Stimulated activated memory B cell treated with anti-CD40 and anti-IgM and Interleukin-4, amounts not matched to agents 10 μg/mL and 1 μg/mL and 100 μg/mL, for 72 hours (primary cell): ENCODE measurements around the gene LIN54.
"Not testable (repeated sequence)": the region's sequence is repeated elsewhere in the genome, so short reads cannot be mapped to it uniquely, and the experiment has no call there.

ENCODE experiments used
- ATAC-seq: fragments of 150-1000 bp; cut with Tn5 transposase; 2 replicates; pipeline ENCODE4 v1.10.0; 2021
- H3K27ac Mint-ChIP-seq: one replicate; pipeline ENCODE4 v1.8.0; 2022; ENCODE audit warnings: mild to moderate bottlenecking, mixed read lengths
- H3K27me3 Mint-ChIP-seq: one replicate; pipeline ENCODE4 v1.8.0; 2022; ENCODE audit warnings: mixed read lengths
- H3K36me3 Mint-ChIP-seq: one replicate; pipeline ENCODE4 v1.8.0; 2022; ENCODE audit warnings: mixed read lengths
- H3K4me1 Mint-ChIP-seq: one replicate; pipeline ENCODE4 v1.8.0; 2022; ENCODE audit warnings: mixed read lengths
- H3K4me3 Mint-ChIP-seq: one replicate; pipeline ENCODE4 v1.8.0; 2022; ENCODE audit warnings: mild to moderate bottlenecking, moderate library complexity, mixed read lengths
- H3K9me3 Mint-ChIP-seq: one replicate; pipeline ENCODE4 v1.8.0; 2022; ENCODE audit warnings: mixed read lengths

LIN54 gene

GRCh38 chr4:82988323-82988832 lies 22.2 kb downstream of the LIN54 start:
- Mint-ChIP-seq H3K4me3 (no peak overlapping the region), H3K27ac (no peak overlapping the region), H3K27me3 (no peaks in the 10 kb centered on the region), H3K9me3 (no peaks in the 10 kb centered on the region), H3K4me1 (peaks cover 15% of the 10 kb centered on the region), H3K36me3 (peaks cover 8% of the 10 kb centered on the region)
- ATAC-seq: no peak

DNA sequence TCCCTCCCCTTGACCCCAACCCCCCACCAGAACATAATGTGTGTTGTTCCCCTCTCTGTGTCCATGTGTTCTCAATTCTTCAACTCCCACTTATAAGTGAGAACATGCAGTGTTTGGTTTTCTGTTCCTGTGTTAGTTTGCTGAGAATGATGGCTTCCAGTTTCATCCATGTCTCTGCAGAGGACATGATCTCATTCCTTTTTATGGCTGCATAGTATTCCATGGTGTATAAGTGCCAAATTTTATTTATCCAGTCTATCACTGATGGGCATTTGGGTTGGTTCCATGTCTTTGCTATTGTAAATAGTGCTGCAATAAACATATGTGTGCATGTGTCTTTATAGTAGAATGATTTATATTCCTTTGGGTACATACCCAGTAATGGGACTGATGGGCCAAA lies 23.1 kb downstream of the LIN54 start:
- H3K27ac Mint-ChIP-seq, ATAC-seq, H3K27me3 Mint-ChIP-seq, H3K4me3 Mint-ChIP-seq, H3K36me3 Mint-ChIP-seq, H3K9me3 Mint-ChIP-seq: not testable (repeated sequence)
- peaks cover 15% of the 10 kb centered on the region for H3K4me1 Mint-ChIP-seq

DNA sequence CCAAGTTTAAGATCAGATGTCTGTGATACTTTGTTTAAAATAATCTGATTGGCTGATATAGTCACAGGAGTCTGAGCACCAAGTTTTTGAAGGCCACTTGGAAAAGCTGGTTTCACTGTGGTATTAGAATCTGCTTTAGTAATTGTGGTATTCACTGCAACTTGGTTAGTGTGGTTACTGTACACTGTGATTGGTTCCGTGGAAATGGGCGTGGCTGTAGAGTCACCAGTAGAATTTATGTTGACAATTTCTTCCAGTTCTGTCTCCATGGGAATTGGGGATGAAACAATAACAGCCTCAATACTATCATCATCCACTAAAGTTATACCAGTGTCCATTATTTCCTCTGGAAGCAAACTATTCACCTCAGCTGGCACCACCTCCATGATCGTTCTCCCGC lies 26.2 kb downstream of the LIN54 start:
- peaks cover 5% of the 10 kb centered on the region for H3K4me1 Mint-ChIP-seq
- H3K36me3 Mint-ChIP-seq: peaks cover 18% of the 10 kb centered on the region
- no peak for ATAC-seq
- H3K27me3 Mint-ChIP-seq: no peaks in the 10 kb centered on the region
- no peak overlapping the region for H3K27ac Mint-ChIP-seq
- no peak overlapping the region for H3K4me3 Mint-ChIP-seq
- no peaks in the 10 kb centered on the region for H3K9me3 Mint-ChIP-seq

GRCh38 chr4:82983444-82983843 lies 27.2 kb downstream of the LIN54 start:
- Mint-ChIP-seq H3K36me3 (peaks cover 18% of the 10 kb centered on the region), H3K9me3 (no peaks in the 10 kb centered on the region), H3K27ac (no peak overlapping the region), H3K4me1 (no peaks in the 10 kb centered on the region), H3K4me3 (no peak overlapping the region), H3K27me3 (no peaks in the 10 kb centered on the region)
- ATAC-seq: no peak

DNA sequence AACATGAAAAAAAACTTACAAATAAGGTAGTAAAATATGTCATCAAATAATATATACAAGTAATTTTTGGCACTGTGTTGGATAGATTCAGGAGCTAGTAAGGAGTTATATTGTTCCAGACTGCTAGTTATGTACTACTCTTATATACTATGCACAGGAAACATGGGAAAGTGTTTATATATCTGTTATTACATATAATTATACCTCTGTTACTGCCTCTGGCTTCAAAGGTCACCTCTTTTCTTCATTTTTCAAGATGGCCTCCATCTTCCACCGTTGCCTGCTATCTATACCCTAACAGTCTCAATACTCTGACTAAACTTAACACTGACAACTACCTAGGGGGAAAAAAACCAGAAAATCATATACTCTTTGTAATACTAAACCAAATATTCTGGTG lies 29.5 kb downstream of the LIN54 start:
- Mint-ChIP-seq H3K27me3 (no peaks in the 10 kb centered on the region), H3K27ac (no peak overlapping the region), H3K4me3 (no peak overlapping the region)

GRCh38 chr4:82975792-82976191 lies 34.8 kb downstream of the LIN54 start:
- no peak for ATAC-seq
- Mint-ChIP-seq H3K4me1 (no peaks in the 10 kb centered on the region), H3K27ac (no peak overlapping the region), H3K27me3 (no peaks in the 10 kb centered on the region), H3K4me3 (no peak overlapping the region), H3K36me3 (peaks cover 39% of the 10 kb centered on the region), H3K9me3 (no peaks in the 10 kb centered on the region)

More for the DNA sequence above, 29.5 kb downstream of the LIN54 start:
- peaks cover 33% of the 10 kb centered on the region for H3K36me3 Mint-ChIP-seq
- H3K4me1 Mint-ChIP-seq: no peaks in the 10 kb centered on the region
- ATAC-seq: no peak
- H3K9me3 Mint-ChIP-seq: no peaks in the 10 kb centered on the region

- Mint-ChIP-seq H3K27ac (no peak overlapping the region), H3K27me3 (no peaks in the 10 kb centered on the region), H3K9me3 (no peaks in the 10 kb centered on the region), H3K4me1 (peaks cover 15% of the 10 kb centered on the region), H3K36me3 (peaks cover 52% of the 10 kb centered on the region), H3K4me3 (no peak overlapping the region)
- ATAC-seq: no peak
These were observed 41.2 kb downstream of the LIN54 start for GRCh38 chr4:82969414-82969813.

DNA sequence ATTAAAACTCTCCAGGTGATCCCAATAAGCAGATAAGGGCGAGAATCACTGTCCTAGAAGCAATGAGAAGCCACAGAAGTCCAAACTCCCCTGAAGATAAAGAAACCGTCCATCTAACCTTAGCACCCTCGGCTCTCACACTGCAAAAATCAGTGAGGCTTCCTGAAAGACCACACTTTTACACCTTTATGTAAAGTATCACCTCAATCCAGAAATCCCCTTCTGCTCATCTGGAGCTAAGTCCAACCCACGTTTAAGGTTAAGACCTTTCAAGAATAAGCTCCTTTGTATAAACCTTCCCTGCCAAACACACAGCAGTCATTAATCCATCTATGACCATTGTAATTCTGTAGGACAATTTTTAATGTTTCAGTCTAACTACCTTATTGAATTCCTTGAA lies 41.7 kb downstream of the LIN54 start:
- Mint-ChIP-seq H3K9me3 (no peaks in the 10 kb centered on the region), H3K27ac (no peak overlapping the region)

GRCh38 chr4:82965763-82966162 lies 44.9 kb downstream of the LIN54 start:
- Mint-ChIP-seq H3K4me1 (peaks cover 15% of the 10 kb centered on the region), H3K36me3 (peaks cover 72% of the 10 kb centered on the region), H3K9me3 (no peaks in the 10 kb centered on the region), H3K4me3 (no peak overlapping the region), H3K27me3 (no peaks in the 10 kb centered on the region), H3K27ac (no peak overlapping the region)
- no peak for ATAC-seq

More for the DNA sequence above, 41.7 kb downstream of the LIN54 start:
- no peaks in the 10 kb centered on the region for H3K27me3 Mint-ChIP-seq
- ATAC-seq: no peak
- peaks cover 52% of the 10 kb centered on the region for H3K36me3 Mint-ChIP-seq
- H3K4me3 Mint-ChIP-seq: no peak overlapping the region
- H3K4me1 Mint-ChIP-seq: peaks cover 15% of the 10 kb centered on the region

GRCh38 chr4:82957045-82957444 lies 53.6 kb downstream of the LIN54 start:
- Mint-ChIP-seq H3K4me1 (peaks cover 8% of the 10 kb centered on the region), H3K9me3 (no peaks in the 10 kb centered on the region), H3K27ac (no peak overlapping the region), H3K27me3 (no peaks in the 10 kb centered on the region), H3K4me3 (no peak overlapping the region), H3K36me3 (peaks cover 45% of the 10 kb centered on the region)
- ATAC-seq: no peak

GRCh38 chr4:82954212-82954611 lies 56.4 kb downstream of the LIN54 start:
- ATAC-seq: no peak
- Mint-ChIP-seq H3K27ac (no peak overlapping the region), H3K9me3 (no peaks in the 10 kb centered on the region), H3K27me3 (no peaks in the 10 kb centered on the region), H3K36me3 (peaks cover 40% of the 10 kb centered on the region), H3K4me1 (peaks cover 8% of the 10 kb centered on the region), H3K4me3 (no peak overlapping the region)

GRCh38 chr4:82951196-82951595 lies 59.4 kb downstream of the LIN54 start:
- H3K9me3 Mint-ChIP-seq: no peaks in the 10 kb centered on the region
- ATAC-seq: no peak
- no peak overlapping the region for H3K27ac Mint-ChIP-seq
- H3K4me1 Mint-ChIP-seq: no peaks in the 10 kb centered on the region
- no peak overlapping the region for H3K4me3 Mint-ChIP-seq
- H3K36me3 Mint-ChIP-seq: peaks cover 27% of the 10 kb centered on the region
- no peaks in the 10 kb centered on the region for H3K27me3 Mint-ChIP-seq

GRCh38 chr4:82948647-82949204 lies 61.9 kb downstream of the LIN54 start:
- H3K27me3 Mint-ChIP-seq: no peaks in the 10 kb centered on the region
- H3K36me3 Mint-ChIP-seq: peaks cover 21% of the 10 kb centered on the region
- no peaks in the 10 kb centered on the region for H3K4me1 Mint-ChIP-seq
- no peak overlapping the region for H3K4me3 Mint-ChIP-seq
- H3K27ac Mint-ChIP-seq: no peak overlapping the region
- no peak for ATAC-seq
- H3K9me3 Mint-ChIP-seq: no peaks in the 10 kb centered on the region

- peaks cover 21% of the 10 kb centered on the region for H3K36me3 Mint-ChIP-seq
- no peaks in the 10 kb centered on the region for H3K4me1 Mint-ChIP-seq
- no peak overlapping the region for H3K4me3 Mint-ChIP-seq
These were observed 63.1 kb downstream of the LIN54 start for GRCh38 chr4:82947498-82947897.

DNA sequence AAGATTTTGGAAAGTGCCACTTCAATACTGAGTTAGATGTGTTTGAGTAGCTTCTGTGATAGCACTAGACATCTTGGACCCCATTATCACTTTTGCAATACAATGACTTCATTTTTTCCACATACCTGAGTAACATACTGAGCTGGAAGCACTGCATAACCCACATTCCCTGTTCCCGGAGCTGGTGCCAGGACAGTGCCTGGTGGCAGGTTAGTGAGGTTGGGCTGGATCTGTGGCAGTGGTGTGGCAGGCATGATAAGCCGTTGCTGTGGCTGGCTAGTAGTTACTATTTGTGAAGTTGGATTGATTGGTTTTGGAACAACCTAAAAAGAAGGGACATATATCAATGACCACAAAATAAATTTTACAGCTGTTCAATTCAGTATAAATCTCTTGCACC lies 71.2 kb downstream of the LIN54 start:
- Mint-ChIP-seq H3K36me3 (peaks cover 63% of the 10 kb centered on the region), H3K27ac (no peak overlapping the region), H3K4me1 (no peaks in the 10 kb centered on the region), H3K4me3 (no peak overlapping the region), H3K27me3 (no peaks in the 10 kb centered on the region), H3K9me3 (no peaks in the 10 kb centered on the region)
- no peak for ATAC-seq

More at GRCh38 chr4:82947498-82947897, 63.1 kb downstream of the LIN54 start:
- no peak for ATAC-seq
- Mint-ChIP-seq H3K27me3 (no peaks in the 10 kb centered on the region), H3K9me3 (no peaks in the 10 kb centered on the region), H3K27ac (no peak overlapping the region)

DNA sequence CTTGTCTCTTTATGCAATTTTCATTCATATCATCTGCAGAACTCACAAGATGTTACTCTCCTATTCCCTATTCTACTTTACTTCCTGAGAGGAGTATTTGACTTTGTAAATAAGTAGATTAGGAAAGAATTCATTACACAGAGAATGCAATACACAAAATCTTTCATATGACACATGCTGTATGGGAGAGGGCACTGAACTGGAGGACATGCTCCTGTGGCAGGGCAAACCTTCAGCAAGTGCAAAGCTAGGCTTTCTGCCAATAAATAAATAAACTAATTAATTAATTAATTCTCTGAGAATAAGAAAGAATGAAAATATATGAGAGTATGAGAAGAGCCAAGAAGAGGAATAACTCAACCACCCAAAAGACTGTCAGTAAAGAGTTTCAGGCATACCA lies 76.2 kb downstream of the LIN54 start:
- no peaks in the 10 kb centered on the region for H3K27me3 Mint-ChIP-seq
- peaks cover 7% of the 10 kb centered on the region for H3K4me1 Mint-ChIP-seq
- H3K27ac Mint-ChIP-seq: no peak overlapping the region
- peaks cover 57% of the 10 kb centered on the region for H3K36me3 Mint-ChIP-seq
- no peak overlapping the region for H3K4me3 Mint-ChIP-seq
- no peak for ATAC-seq
- H3K9me3 Mint-ChIP-seq: no peaks in the 10 kb centered on the region
